OCI-LY3 (cell line): Measurements from ENCODE around the gene TNFRSF9.

Experiments
- CTCF ChIP-seq: fragments of 200-600, 300-600 bp; sonication (generic); IDR thresholded peaks from 2 replicates; pipeline ENCODE4 v1.5.1; 2014; ENCODE audit warnings: antibody characterized with exemption, low read length, low read depth
- EZH2phosphoT487 ChIP-seq: fragments of 200-600 bp; shearing (Covaris generic); IDR thresholded peaks from 2 replicates; pipeline ENCODE4 v1.6.1; 2018; ENCODE audit warnings: antibody characterized with exemption, mixed run types, low read depth

- TF ChIP-seq CTCF = no peak
- TF ChIP-seq EZH2phosphoT487 = no peak
Measured at GRCh38 chr1:7960867-7961215, 20.2 kb upstream of the TNFRSF9 start.
